ENCODE results near the gene ECE2.
A peak's percentile ranks its signal among the peaks of the same experiment; 100 is the strongest.

ECE2 gene

GRCh38 chr3:184314700-184315542 lies 39.1 kb downstream of the ECE2 start:
- peak; percentile 53 for DNase-seq

GRCh38 chr3:184315543-184315867 lies 39.7 kb downstream of the ECE2 start:
- DNase-seq = no peak

- DNase-seq = no peak
Observed at GRCh38 chr3:184315871-184316661, 40.2 kb downstream of the ECE2 start.

GRCh38 chr3:184316792-184317191 lies 41.0 kb downstream of the ECE2 start:
- DNase-seq = no peak

GRCh38 chr3:184317201-184317600 lies 41.4 kb downstream of the ECE2 start:
- no peak for DNase-seq

- DNase-seq = peak; percentile 93
Observed at GRCh38 chr3:184320104-184320445, 44.3 kb downstream of the ECE2 start.

GRCh38 chr3:184321666-184322065 lies 45.8 kb downstream of the ECE2 start:
- DNase-seq = no peak

GRCh38 chr3:184322731-184323487 lies 47.1 kb downstream of the ECE2 start:
- DNase-seq = no peak

- DNase-seq = no peak
Observed at GRCh38 chr3:184323696-184324095, 47.9 kb downstream of the ECE2 start.

GRCh38 chr3:184325269-184325668 lies 49.4 kb downstream of the ECE2 start:
- no peak for DNase-seq

- DNase-seq = no peak
Observed at GRCh38 chr3:184325715-184326369, 50.0 kb downstream of the ECE2 start.

- DNase-seq = no peak
Observed at GRCh38 chr3:184327171-184327570, 51.3 kb downstream of the ECE2 start.

GRCh38 chr3:184328516-184328915 lies 52.7 kb downstream of the ECE2 start:
- no peak for DNase-seq

GRCh38 chr3:184332370-184333090 lies 56.7 kb downstream of the ECE2 start:
- no peak for DNase-seq

- DNase-seq = no peak
Observed at GRCh38 chr3:184333190-184333589, 57.4 kb downstream of the ECE2 start.

- no peak for DNase-seq
Observed at GRCh38 chr3:184333700-184334099, 57.9 kb downstream of the ECE2 start.

- no peak for DNase-seq
Observed at GRCh38 chr3:184334470-184335158, 58.8 kb downstream of the ECE2 start.

- no peak for DNase-seq
Observed at GRCh38 chr3:184335291-184335660, 59.5 kb downstream of the ECE2 start.

GRCh38 chr3:184335661-184336546 lies 60.1 kb downstream of the ECE2 start:
- peak; percentile 91 for DNase-seq

- peak; percentile 68 for DNase-seq
Observed at GRCh38 chr3:184336547-184337398, 61.0 kb downstream of the ECE2 start.

All from midbrain (tissue), 1 donor.